HG03103 (cell line): Measurements from ENCODE around the gene SLC31A1.
"Not testable (repeated sequence)": the region's sequence is repeated elsewhere in the genome, so short reads cannot be mapped to it uniquely, and the experiment has no call there.

Source experiments
- ATAC-seq: cut with Tn5 transposase; IDR thresholded peaks from one replicate; pipeline ENCODE4 v1.9.1; 2021; ENCODE audit warnings: low read depth; ENCODE audit not compliant: unreplicated experiment

The SLC31A1 gene

GRCh38 chr9:113258282-113258681 lies 36.9 kb downstream of the SLC31A1 start:
- no peak for ATAC-seq

GRCh38 chr9:113261917-113262671 lies 40.8 kb downstream of the SLC31A1 start:
- ATAC-seq, result no peak

GRCh38 chr9:113266174-113266573 lies 44.8 kb downstream of the SLC31A1 start:
- no peak for ATAC-seq

- no peak for ATAC-seq
Measured at GRCh38 chr9:113267911-113268566, 46.7 kb downstream of the SLC31A1 start.

- ATAC-seq, result no peak
Measured at GRCh38 chr9:113269355-113269754, 48.0 kb downstream of the SLC31A1 start.

GRCh38 chr9:113269871-113270270 lies 48.5 kb downstream of the SLC31A1 start:
- ATAC-seq, result no peak

- ATAC-seq, result no peak
Measured at GRCh38 chr9:113274474-113275156, 53.3 kb downstream of the SLC31A1 start.

- ATAC-seq, result peak; percentile 98
Measured at GRCh38 chr9:113275157-113276131, 54.1 kb downstream of the SLC31A1 start, which contains the start of the genes CDC26 and PRPF4. TSS of gene CDC26 (minus strand) at chr9:113275572. CDS start at chr9:113272507, 3,065 bp downstream. TSS of gene PRPF4 (plus strand) at chr9:113275658. CDS start at chr9:113275744, 86 bp downstream.

- ATAC-seq, result no peak
Measured at GRCh38 chr9:113278840-113279239, 57.5 kb downstream of the SLC31A1 start.

- no peak for ATAC-seq
Measured at GRCh38 chr9:113281356-113281755, 60.0 kb downstream of the SLC31A1 start.

- ATAC-seq, result no peak
Measured at GRCh38 chr9:113289091-113289490, 67.7 kb downstream of the SLC31A1 start.

GRCh38 chr9:113290052-113290607 lies 68.8 kb downstream of the SLC31A1 start:
- no peak for ATAC-seq

- no peak for ATAC-seq
Measured at GRCh38 chr9:113293285-113293878, 72.0 kb downstream of the SLC31A1 start.

- not testable (repeated sequence) for ATAC-seq
Measured at GRCh38 chr9:113296247-113296646, 74.9 kb downstream of the SLC31A1 start.

- no peak for ATAC-seq
Measured at GRCh38 chr9:113296796-113297558, 75.6 kb downstream of the SLC31A1 start.

GRCh38 chr9:113298311-113298710 lies 77.0 kb downstream of the SLC31A1 start:
- no peak for ATAC-seq

- ATAC-seq, result no peak
Measured at GRCh38 chr9:113298924-113299770, 77.8 kb downstream of the SLC31A1 start.

- ATAC-seq, result no peak
Measured at GRCh38 chr9:113299800-113300292, 78.5 kb downstream of the SLC31A1 start.
